Hepatic stellate cell (primary cell): ENCODE measurements around the gene INPP5K.
"Not testable (repeated sequence)": the region's sequence is repeated elsewhere in the genome, so short reads cannot be mapped to it uniquely, and the experiment has no call there.

Source experiments
- DNase-seq: peaks from one replicate; pipeline ENCODE4 v3.0.0; 2011; ENCODE audit warnings: low spot score

The INPP5K gene

DNA sequence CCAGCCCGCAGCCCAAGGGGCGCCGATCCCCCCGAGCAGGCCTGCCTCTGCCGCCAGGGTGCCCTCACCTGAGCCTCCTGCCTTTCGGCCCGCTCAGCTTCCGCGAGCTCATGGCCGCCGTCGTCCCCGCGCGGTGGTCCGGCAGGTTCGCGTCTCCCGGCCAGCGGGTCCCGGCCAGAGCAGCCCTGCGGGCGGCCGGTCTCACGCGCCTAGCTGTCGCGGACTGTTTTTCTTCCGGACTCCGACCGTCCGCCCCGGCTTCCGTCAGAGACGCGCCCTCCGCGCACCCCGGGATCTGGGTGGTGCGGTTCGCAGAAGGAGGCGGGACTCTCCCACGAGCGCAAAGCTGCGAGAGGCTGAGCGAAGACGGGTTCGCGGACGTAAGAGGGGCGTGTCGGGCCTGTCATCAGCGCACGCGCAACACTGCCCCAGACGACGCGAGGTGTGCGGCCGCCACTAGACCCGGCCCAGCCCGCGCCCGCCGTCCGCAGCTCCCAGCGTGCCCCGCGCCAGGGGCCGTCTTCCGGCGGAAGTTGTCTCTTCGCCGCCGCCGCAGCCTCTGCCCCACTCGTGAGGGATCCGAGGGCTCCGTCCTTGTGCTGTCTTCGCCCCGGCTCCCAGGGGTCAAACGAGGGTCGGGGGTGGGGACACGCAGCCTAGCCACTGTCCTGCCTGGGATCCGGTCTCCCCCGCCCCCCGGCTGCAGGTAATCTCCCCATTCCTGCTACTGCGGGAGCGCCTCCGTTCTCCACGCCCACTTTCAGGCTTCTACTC, at the start of gene INPP5K:
Gene INPP5K, minus strand, starts transcription at position 225 of the 774 bp plus-strand sequence. Its CDS starts 113 bp downstream, at position 112.
- DNase-seq = peak; percentile 99

DNA sequence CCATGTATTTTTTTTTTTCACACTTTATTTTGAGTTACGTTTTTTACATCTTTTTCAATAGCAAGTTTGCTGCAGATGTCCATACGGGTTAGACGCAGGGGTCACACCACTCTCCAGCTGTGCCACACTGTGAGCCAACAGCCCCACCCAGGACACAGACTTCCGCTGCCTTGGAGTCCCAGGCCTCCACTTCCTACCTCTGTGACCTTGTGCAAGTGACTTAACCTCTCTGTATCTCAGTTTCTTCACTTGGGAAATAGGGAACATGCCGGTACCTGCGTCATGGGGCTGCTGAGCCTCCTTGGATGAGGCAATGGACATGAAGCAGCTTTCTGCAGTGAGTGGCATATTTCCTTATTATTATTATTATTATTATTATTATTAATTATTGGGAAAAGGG, 49.5 kb upstream of the INPP5K start:
- no peak for DNase-seq

DNA sequence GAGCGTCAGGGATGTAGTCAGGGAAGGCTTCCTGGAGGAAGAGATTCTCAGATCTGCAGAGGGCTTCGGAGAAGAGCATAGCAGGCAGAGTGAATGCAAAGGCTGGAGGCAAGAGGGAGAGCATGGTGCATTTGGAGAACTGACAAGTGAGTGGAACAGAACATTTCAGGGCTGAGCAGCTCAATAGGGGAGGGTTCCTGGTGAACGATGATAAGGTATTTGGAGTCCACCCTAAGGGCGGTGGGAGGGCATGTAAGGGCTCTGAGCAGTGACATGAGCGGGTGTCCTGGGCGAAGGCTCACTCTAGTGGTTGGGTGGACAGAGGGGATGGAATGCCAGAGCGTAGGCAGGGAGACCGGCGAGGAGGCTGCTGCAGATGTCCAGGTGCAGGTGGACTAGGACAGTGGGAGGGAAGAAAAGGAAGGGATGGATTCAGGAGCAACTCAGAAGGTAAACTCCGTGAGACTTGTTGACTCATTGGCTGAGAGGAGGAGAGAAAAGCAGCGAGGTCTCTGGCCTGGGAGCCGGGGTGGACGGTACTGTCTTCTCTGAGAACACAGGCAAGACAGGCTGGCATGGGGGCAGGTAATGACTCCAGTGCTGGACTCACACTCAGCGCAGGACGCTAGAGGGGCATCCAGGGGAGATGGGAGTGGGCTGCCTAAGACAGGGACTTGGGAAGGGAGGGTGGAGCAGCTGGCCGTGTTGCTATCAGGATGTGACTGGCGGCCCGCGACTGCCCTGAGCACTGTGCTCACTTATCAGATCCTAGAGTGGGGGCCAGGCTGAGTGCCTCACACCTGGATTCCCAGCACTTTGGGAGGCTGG, 47.6 kb upstream of the INPP5K start:
- no peak for DNase-seq

DNA sequence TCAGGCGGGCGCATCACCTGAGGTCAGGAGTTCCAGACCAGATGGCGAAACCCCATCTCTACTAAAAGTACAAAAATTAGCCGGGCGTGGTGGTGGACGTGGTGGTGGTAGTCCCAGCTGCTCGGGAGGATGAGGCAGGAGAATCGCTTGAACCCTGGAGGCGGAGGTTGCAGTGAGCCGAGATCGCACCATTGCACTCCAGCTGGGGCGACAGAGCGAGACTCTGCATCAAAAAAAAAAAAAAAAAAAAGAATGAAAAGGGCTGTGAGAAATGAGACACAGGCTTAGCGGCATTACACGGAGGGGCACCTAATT, 47.0 kb upstream of the INPP5K start:
- DNase-seq = not testable (repeated sequence)

DNA sequence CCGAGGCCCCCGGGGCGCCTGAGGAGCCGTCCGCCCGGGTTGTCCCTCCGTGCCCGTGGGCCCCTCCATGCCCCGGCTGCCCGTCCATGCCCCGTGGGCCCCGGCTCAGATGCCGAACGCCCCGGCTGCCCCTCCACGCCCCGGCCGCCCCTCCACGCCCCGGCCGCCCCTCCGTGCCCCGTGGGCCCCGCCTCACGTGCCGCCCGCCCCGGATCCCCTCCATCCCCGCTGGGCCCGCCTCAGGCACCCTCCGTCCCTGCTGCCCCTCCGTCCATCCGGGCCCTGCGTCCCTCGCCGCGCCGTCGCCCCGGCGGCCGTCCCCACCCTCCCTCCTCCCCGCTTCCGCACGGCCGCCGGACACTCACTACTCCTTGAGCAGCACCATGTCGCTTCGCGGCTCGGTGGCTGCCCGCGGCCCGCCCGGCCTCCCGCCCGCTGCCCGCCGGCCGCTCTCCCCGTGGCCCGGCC, 45.8 kb upstream of the INPP5K start:
- peak; percentile 74 for DNase-seq

DNA sequence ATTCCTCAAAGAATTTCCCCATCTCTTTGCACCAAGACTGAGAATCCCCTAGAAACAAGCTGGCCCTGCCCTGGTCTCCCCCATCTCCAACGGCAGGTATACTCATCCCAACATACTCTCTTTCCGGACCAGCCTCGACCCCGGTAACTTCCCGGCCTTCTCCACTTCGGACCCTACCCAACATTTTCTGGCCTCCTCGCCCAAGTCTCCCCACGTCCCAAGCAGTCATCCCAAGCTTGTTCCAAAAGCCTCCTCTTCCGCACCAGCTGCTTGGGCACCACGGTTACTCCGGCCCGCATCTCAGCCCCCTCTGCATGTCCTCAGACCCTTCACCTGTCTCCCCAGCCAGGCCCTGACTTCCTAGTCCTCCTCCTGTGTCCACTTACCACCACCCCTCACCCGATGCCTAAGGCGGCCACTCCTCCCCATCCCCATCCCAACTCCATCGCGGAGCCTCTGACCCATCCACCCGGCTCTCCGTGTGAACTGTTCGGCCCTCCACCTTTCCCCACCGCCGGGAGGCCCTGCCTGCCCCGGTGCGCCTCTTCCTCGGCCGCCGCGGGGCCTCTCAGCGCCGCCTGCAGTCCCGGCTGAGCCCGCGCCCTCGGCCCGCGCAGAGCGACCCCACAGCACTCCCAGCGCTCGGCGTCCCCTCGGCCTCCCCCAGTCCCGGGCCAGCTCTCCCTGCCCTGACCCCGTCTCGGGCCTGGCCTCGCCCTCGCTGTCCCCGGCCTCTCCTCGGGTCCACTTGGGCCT, 45.2 kb upstream of the INPP5K start:
- DNase-seq = peak; percentile 66

DNA sequence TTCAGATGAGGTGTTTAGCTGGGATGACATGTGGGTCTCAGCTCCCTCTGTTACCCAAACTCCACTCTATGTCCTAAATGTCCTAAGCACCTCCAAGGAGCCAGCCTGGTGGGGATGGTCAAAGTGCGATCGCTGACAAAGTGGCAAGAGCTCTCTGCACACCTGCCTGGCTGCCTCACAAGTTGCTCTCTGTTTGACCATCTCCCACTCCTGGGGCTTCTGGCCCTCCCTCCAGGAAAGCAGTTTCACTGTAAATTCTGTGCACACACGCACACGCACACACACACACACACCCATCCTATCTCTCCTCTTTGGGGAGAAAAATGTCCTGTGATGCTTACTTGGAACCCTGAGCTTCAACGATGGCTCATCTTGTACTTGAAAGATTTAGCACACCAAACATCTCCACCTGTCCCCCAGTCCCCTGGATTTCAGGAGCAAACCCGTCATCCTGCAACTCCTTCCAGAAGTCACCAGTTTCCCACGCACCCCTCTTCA, 44.5 kb upstream of the INPP5K start:
- DNase-seq = no peak

DNA sequence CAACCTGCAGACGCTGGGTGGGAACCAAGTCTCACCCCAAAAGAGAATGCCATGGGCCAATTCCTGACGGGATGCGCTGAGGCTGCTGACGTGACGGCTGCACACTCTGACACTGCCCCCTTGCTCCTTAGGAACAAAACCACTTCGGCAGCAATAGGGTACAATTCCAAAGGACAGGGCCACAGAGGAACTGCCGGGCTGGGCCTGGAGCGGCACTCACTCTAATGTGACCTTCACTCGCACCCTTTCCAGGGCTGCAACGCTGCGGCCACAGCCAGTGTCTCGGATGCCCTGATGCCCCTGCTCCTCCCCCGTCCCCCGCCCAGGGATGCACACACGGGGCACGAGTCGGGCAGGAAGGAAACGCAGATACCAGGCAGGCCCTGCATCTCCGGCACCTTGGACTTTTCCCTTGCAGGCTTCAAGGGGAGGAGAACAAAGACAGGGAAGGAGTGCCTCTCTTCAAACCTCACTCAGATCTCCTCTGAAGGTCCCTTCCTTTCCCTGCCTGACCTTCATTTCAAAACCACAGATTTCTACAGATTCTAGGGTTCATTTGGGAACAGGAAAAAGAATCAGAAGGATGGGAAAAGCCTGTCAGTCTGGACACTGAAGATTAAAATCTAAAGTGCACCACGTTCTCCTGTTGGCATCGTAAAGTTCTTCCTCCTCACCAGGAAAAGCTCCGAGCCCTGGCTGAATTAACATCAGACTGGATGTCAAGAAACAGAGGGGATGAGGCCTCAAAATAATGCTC, 43.9 kb upstream of the INPP5K start:
- no peak for DNase-seq

DNA sequence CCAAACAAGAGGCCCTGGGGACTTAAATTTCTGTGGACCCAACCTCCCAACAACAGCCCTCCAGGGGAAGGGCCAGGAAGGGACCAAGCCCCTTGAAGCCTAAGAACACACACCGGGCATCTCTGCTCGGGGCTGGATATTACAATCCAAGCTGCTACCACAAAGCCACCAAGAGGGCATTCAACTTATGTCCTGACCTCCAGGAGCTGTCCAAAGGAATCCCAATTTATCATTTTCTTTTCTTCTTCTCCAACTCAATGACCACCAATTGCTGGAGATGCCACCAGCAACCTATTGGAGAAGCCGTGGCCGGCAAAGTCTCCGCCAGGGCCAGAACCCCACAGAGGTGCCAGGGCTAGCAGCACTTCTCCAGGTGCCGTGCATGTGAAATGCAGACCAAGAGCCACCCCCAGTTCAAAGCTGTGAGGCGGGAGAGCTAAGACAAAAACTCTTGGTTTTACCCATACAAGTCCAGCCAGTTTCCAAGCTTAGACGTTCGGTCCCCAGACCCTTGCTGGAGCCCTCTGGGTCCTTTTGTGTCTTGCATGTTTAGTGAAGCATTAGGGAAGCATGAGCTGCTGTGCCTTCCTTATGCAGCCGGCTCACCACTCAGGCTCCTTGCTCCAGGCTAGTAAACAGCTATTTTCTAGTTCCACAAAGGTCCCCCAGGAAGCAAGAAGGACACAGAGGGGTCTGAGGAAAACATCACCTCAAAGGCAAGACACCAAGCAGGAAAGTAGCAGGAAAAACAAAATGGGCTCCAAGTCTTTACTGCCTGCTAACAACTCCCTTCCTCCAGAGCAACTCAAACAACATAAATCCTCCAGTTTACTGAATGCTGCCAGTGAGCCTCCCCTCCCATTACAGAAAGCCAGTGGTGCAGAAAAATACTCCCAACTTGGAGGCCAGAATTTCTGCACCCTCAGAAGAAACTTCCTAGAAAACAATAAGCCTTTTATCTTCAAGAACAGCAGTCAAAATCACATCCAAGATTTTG, 42.9 kb upstream of the INPP5K start:
- DNase-seq = no peak

DNA sequence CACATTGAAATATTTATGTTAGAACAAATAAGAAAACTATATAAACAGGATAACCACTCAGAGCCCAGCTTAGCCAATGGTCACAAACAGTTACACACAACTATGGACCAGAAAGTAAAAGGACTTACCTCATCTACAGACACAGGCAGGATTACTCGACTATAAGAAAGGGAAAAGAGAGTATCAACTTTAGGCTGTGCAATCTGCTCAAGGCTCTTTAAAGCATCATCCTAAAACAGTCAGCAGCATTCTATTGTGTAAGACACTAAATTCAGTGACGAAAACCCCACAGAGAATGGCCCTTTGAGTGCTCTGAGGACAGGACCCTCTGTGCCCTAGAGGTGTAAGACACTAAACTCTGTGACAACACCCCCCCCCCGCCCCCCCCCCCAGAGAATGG, 42.0 kb upstream of the INPP5K start:
- no peak for DNase-seq

DNA sequence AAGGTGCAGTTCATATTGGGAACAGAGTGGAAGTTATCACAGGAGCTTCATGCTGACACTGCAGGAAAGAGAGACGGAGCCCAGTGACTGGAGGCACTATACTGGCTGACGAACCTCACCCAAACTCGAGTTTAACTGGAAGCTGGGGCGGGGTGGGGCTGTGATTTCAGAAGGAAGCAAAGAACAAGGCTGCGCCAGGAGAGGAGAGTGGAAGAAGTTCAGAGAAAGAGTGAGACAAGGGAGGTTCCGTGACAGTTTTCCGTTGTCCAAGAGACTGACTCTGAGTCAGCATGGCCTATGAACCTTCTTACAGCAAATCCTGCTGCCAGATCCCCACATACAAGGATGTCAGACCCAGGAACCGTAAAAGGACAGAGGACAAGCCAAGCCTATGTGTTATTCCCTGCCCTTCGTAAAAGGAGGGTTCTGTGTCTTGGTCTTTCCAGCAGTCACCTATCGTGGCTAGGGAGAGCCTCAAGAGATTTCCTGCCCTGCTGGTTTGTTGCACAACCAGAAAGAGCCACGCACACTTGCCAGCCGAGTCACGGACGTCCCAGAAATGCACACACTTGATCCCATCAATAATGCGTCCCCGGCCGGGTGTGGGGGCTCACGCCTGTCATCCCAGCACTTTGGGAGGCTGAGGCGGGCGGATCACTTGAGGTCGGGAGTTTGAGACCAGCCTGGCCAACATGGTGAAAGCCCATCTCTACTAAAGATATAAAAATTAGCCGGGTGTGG, 41.1 kb upstream of the INPP5K start:
- no peak for DNase-seq

DNA sequence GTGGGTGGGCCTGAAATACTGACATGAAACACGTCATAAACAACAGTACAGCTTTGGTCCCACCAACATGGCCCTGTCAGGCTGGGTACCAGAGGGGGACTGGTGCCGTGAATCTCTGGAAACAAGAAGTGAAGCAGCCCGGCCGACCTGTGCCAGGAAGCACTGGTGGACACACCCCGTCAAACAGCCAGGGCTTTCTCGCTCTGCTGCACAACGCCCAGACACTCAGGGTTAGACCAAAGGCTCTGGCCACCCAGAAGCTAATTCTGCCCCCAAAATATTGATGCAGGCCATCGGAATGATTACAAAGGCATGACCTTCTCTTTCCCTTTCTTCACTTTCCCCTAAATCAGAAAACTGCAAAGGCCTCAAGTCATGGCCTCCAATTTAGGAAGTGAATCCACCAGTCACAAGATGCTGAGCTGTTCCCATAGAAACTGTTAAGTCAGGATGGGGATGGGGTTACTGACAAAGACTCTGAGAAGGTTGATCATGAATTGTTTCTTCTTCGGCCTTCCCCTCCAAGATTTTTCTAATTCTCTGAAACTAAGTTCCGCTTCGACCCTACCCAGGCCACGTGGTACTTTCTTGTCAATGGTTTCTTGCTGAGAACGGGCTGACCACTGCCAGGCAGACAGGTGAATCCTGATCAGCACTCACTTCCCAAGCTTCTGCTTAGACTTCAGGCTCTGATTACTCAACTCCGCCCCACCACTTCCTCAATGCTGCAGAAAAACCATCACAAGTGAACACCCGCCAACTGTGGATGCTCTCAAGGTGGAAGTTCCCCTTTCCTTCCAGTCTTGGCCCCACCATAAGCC, 39.4 kb upstream of the INPP5K start:
- DNase-seq = no peak

DNA sequence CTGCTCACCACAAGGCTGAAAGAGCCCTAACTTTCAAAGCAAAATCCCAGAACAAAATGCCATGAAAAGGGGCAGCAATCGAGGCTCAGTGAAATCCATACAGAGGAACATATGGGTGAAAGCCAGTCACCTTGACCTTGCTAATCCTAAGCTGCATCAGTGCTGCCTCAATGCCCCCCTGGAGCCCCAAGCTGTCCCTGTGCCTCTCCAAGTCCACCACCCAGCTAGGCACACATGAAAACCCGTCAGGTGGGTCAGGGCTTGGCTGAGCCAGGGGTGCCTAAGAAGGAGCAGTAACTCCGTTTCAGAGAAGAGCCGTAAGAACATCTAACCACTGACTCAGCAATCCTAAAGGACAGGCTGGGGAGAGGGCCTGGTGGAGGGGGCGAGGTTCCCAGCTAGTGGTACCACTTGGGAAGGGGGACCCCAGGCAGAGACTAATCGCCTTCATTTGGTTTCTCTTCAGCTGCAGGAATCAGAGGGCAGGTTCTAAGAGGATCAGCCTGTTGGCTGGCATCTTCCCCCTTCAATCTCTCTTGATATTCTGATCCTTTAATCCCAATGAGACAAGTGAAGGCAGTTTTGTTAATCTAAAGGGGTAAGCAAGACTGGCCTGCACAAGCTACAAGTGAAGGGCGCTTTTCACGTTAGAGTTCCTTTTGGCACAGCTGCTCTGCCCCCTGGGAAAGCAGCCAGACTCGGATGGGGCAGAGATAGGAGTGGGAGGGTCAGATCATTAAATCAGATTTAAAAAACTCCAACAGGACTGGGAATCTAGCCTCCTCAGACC, 38.5 kb upstream of the INPP5K start:
- no peak for DNase-seq

DNA sequence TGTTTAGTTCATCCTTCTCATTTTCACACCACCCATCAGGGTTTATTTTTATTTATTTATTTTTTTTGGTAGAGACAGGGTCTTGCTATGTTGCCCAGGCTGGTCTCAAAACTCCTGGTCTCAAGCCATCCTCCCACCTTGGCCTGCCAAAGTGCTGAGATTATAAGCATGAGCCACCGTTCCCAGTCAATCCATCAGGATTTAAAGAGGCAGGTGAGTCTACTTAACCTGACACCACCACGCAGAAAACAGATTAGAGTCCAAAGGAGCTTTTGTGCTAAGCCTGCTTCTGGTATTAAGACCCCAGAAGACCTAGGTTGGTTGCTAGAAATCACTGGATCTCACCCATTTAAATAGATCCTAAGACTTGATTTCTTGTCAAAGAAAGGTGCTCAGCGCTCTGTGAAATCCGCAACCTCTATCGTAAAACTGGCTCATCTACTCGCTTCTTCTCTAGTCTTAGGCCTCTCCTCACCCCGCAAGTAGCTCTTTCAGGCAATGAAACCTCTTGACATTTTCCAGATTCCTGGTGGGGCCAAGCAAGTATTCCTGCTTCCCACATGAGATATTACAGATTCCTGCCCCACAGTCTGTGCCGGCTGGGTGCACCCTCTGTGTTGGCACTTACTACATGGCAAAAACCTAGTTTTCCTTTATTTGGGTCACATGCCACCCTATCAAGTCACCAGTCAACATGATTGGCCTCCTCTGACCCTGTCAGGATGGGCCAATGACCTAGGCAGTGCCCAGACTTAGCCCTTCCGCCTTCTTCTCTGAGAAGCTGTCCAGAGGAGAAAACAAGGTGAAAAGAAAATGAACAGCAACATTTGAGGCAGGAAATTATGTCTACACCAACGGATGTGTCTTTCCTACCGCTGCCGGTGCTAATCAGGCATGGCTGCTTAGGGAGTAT, 37.2 kb upstream of the INPP5K start:
- DNase-seq = no peak

DNA sequence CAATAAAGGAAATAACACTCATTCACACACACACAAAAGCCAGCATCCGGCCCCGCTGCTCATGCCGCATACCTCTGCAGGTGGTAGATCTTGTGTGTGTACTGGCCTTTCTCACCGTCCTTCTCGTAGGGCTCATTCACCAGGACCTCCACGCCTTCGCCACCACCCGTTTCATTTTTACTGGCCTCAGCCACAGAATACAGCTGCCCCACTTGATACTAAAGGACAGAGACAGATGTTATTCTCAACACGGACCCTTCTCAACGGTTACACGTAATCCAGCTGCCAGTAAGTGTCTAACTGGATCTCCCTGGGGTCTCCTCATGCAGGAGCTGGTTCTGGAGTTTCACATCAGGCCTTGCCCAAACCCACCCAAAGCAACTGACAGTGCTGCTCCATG, 36.5 kb upstream of the INPP5K start:
- DNase-seq = no peak

DNA sequence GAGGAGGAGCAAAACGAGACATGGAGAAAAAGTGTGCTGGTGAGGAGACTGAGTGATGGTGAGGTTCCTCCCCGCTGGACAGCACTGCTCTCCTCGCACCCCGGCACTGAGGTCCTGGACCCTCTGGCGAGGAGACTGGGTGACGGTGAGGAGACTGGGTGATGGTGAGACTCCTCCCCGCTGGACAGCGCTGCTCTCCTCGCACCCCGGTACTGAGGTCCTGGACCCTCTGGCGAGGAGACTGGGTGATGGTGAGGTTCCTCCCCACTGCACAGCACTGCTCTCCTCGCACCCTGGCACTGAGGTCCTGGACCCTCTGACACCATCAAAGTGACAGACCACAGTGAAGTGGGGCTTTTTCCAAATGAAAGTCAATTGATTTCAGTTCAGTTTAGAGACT, 35.3 kb upstream of the INPP5K start:
- DNase-seq = no peak

DNA sequence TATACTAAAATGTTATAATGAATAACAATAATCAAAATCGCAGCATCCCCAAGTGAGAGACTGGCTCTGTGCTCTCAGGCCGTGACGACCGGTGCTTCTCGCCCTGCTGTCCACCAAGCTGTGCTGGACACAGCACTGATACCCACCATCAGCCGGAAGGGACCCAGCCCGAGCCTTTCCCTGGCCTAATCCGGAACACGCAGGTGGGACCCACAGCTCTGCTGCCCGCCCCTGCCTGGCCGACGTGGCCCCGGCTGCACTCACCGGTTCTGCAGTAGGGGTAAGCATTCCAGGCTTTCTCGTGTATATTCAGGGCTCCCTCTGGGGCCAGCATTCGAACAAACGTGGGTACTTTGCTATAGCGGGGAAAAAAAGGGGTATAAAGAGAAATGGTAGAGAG, 31.6 kb upstream of the INPP5K start:
- no peak for DNase-seq
